GM12878 (cell line): ENCODE measurements around the gene DOCK2. TPM values are rescaled to one million over a fixed set of nuclear protein-coding genes. Genes with fewer than 3 reads are reported as not detected.

Experiments
- FOS ChIP-seq: IDR thresholded peaks from 3 replicates; pipeline ENCODE4 v1.6.1; 2011; ENCODE audit warnings: borderline replicate concordance; ENCODE audit not compliant: insufficient read length; ENCODE audit errors: extremely low read depth
- RAD21 ChIP-seq: IDR thresholded peaks from 2 replicates; pipeline ENCODE4 v1.6.1; 2011; ENCODE audit warnings: mild to moderate bottlenecking, low read depth, low read length, moderate library complexity; ENCODE audit not compliant: insufficient read depth
- RCOR1 ChIP-seq: conservative IDR thresholded peaks from 2 replicates; pipeline ENCODE4 v1.6.1; 2012; ENCODE audit warnings: low read depth, low read length, improper control_type of control experiment
- SIX5 ChIP-seq: IDR thresholded peaks from 2 replicates; pipeline ENCODE4 v1.6.1; 2011; ENCODE audit warnings: mild to moderate bottlenecking, low read depth, low read length, moderate library complexity; ENCODE audit not compliant: severe bottlenecking
- SREBF1 ChIP-seq: IDR thresholded peaks from 2 replicates; pipeline ENCODE4 v1.6.1; 2012; ENCODE audit warnings: mild to moderate bottlenecking, low read length
- TARDBP ChIP-seq: IDR thresholded peaks from 2 replicates; pipeline ENCODE4 v1.6.1; 2016; ENCODE audit warnings: borderline replicate concordance
- polyA plus RNA-seq, 11 experiments: library from polyadenylated mRNA; depleted of rRNA in 4 of 11; unstranded in 6 of 11; stranded (reverse) in 5 of 11; fragments of >200 nt; fragmentation: Nextera tagmentation in 4 of 11; fragmentation: Illumina TruSeq in 1 of 11; extraction: Ambion mirVana in 4 of 11; extraction: Trizol in 1 of 11; gene quantifications; 1 replicate in 1 of 11; 2 replicates in 10 of 11; pipeline versions ENCODE4 v1.2.1 to v1.2.3, GENCODE V29; 2011 to 2016; ENCODE audit warnings: inconsistent platforms in 2 of 11, missing spikeins in 2 of 11, low read depth in 1 of 11
- total RNA-seq, 4 experiments: library from RNA; depleted of rRNA in 3 of 4; stranded (reverse); fragments of >200 nt in 3 of 4; fragmentation: Illumina TruSeq in 1 of 4; extraction: Trizol in 1 of 4; gene quantifications; 2 replicates each; pipeline versions ENCODE4 v1.2.1 to v1.2.3, GENCODE V29; 2013 to 2021
- TF ChIP-seq, protein P1 (sequence below): fragments of 450-650 bp; formaldehyde crosslinking; IDR thresholded peaks from 2 replicates; pipeline ENCODE4 v1.5.0; 2022; ENCODE audit warnings: mild to moderate bottlenecking, missing genetic modification characterization

Gene DOCK2
- total and polyA plus RNA-seq, 10 of the 15 experiments (the other 5 are each of a cell fraction or from before 2014, with no cell fraction given): 34.2 to 192 (median 118) TPM

DNA sequence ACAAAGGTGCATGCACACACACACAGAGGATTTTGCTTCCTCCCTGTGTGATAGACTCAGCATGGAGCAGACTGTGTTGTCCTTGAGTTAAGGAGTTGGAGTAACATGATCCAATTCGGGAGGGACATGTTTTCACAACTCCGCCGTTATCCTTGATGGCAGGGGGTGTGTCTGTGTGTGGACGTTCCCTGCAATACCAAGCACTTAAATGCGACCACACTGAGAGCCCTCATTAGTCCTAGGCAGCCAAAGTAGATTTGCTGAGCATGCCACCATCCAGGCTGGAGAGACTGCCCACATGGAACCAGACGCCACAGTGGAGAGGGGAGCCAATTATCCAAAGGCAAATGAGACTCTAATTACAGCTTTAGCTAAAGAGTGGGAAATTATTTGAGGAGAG, 140.1 kb downstream of the DOCK2 start (continued):
- TF ChIP-seq, protein P1, sequence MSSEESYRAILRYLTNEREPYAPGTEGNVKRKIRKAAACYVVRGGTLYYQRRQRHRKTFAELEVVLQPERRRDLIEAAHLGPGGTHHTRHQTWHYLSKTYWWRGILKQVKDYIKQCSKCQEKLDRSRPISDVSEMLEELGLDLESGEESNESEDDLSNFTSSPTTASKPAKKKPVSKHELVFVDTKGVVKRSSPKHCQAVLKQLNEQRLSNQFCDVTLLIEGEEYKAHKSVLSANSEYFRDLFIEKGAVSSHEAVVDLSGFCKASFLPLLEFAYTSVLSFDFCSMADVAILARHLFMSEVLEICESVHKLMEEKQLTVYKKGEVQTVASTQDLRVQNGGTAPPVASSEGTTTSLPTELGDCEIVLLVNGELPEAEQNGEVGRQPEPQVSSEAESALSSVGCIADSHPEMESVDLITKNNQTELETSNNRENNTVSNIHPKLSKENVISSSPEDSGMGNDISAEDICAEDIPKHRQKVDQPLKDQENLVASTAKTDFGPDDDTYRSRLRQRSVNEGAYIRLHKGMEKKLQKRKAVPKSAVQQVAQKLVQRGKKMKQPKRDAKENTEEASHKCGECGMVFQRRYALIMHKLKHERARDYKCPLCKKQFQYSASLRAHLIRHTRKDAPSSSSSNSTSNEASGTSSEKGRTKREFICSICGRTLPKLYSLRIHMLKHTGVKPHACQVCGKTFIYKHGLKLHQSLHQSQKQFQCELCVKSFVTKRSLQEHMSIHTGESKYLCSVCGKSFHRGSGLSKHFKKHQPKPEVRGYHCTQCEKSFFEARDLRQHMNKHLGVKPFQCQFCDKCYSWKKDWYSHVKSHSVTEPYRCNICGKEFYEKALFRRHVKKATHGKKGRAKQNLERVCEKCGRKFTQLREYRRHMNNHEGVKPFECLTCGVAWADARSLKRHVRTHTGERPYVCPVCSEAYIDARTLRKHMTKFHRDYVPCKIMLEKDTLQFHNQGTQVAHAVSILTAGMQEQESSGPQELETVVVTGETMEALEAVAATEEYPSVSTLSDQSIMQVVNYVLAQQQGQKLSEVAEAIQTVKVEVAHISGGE (CRISPR knock-in tag): no peak
- no peak for TF ChIP-seq SIX5
- TF ChIP-seq RCOR1: no peak
- no peak for TF ChIP-seq SREBF1
- TF ChIP-seq RAD21: no peak
- no peak for TF ChIP-seq FOS
- TF ChIP-seq TARDBP: no peak
